DMS53 (cell line): Measurements from ENCODE around the gene FOXL3.

Experiments
- DNase-seq: peaks from one replicate; lab custom pipeline; 2025; lab: John Stamatoyannopoulos, UW

FOXL3 gene

DNA sequence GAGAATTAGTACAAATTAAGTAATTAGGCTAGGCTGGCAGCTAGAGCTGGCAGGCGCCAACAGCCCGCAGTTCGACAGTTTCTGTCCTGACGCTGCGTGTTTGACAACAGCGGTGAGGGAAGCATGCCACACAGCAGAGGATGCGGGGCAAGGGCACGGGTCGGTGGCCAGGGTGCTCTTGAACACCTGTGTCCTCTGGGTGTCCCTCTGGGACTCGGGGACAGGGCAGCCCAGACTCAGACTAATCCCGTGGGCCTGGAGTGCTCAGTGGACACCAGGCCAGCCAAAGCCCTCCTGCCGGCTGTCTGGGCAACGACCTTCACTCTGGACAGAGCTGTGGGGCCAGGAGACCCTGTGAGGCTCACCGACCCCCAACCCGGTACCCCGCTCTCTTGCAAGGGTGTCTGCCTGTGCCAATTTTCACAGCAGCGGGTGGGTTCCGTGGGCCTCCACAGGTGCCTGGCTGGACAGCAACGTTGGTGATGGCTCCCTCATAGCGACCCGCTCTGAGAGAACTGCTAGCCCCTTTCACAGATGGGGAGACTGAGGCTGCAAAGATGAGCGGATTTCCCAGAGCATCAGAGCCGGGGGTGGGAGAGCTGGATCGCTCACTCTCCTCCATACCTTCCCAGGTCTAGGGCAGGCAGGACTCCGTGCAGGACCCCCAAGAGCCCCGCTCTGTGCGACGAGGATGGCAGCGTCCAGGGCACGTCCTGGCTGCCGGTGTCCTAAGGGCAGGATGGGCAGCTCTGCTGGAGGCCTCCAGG lies 48.5 kb downstream of the FOXL3 start:
- no peak for DNase-seq

DNA sequence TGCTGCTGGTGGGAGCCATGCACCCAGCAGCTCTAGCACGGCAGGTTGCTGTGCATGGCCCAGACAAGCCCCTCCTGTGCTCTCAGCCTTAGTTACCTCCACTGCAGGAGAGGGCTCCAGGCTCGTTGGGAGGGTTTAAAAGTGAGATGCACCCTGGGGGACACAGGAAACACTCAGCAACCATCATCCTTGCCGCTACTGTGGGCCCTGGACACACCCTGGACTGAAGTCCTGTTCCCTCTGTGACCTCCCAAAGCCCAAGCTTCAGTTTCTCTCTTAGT lies 49.0 kb downstream of the FOXL3 start:
- DNase-seq = no peak

DNA sequence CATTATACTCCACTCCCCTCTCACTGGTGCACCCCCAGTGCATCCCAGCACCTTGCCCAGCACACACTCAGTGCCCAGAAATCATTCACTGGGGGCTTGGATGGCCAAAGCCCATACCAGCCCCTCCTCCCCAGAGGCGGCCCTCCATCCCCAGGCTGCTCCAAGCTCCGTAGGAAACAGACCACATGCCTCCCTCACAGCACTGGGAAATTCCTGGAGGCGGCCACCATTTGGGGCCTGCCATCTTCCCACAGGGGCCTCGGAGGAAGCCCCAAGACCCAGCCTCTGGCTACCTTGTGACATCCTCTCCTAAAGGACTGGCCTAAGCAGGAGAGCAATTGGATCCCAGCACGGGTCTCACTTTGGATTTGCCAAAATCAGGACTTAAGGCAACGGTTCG lies 49.7 kb downstream of the FOXL3 start:
- DNase-seq = no peak

DNA sequence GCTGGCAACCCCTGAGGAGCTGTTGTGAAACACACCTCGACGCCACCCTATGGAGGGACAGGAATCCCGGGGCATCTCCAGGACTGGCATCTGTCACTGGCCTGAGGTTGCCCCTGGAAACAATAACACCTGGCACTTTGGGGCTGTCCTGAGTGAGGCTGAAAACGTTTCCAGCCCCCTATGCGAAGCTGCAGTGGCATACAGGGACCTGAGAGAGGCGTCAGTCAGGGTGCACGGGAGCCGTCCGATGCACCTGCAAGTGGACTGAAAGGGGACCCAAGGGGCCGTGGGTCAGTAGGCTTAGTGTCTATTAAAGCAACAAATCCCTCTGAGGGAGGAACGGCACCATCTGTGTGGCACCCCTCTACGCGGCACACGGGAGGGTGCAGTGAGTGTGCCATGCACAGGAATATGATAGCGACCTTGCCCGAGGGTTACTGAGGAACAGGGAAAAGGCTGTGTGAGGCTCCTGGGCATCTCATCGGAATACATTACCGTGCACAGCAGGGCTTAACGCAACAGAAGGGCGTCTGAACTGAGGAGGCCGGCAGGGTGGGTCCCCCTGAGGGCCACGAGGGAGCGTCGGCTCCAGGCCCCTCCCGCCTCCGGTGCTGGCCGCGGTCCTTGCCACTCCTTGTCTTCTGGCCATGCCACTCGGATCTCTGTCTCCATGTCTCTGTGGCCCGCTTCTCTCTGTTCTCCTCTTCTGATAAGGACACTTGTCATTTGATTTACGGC lies 50.4 kb downstream of the FOXL3 start:
- no peak for DNase-seq
